Hepatocyte (in vitro differentiated cells): ENCODE data around the gene ZBP1.

Experiments
- EZH2 ChIP-seq: fragments of 200-600 bp; sonication (generic); IDR thresholded peaks from 2 replicates; pipeline ENCODE4 v1.6.1; 2016; ENCODE audit warnings: antibody characterized with exemption, mild to moderate bottlenecking, borderline replicate concordance
- TF ChIP-seq, protein P1 (sequence below): fragments of 200-600 bp; sonication (generic); IDR thresholded peaks from 2 replicates; pipeline ENCODE4 v1.5.1; 2016; ENCODE audit warnings: antibody characterized with exemption, mild to moderate bottlenecking; ENCODE audit not compliant: poor library complexity

DNA sequence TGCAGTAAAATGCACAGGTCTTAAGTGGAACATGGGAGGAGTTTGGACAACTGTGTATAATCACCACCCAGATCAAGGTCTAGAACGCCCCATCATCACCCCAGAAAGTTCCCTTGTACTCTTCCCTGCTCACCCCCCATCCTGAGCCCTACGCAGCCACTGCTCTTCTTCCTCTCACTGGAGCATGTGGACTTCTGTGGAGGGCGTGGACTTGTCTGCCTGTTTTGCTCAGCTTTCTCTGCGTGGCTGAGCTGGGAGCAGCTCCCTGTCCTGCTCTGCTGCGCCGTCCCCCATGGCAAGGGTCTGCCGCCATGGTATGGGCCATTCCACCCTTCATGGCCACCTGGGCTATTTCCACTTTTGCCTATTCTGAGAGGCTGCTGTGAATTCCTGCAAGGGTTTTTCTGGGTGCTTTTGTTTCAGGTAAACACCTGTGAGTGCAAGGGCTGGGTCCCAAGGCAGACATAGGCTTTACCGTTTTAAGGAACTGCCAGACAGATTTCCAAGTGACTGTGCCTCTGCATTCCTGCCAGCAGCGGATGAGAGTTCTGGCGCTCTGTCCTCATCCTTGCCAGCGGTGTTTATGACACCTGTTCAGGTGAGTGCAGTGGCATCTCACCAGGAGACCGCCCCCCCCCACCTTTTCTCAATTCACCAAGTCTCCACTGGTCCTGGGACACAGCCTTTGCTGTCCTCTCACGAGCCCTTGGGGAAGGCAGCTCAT, 39.6 kb downstream of the ZBP1 start:
- TF ChIP-seq, protein P1, sequence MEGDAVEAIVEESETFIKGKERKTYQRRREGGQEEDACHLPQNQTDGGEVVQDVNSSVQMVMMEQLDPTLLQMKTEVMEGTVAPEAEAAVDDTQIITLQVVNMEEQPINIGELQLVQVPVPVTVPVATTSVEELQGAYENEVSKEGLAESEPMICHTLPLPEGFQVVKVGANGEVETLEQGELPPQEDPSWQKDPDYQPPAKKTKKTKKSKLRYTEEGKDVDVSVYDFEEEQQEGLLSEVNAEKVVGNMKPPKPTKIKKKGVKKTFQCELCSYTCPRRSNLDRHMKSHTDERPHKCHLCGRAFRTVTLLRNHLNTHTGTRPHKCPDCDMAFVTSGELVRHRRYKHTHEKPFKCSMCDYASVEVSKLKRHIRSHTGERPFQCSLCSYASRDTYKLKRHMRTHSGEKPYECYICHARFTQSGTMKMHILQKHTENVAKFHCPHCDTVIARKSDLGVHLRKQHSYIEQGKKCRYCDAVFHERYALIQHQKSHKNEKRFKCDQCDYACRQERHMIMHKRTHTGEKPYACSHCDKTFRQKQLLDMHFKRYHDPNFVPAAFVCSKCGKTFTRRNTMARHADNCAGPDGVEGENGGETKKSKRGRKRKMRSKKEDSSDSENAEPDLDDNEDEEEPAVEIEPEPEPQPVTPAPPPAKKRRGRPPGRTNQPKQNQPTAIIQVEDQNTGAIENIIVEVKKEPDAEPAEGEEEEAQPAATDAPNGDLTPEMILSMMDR = no peak
- no peak for TF ChIP-seq EZH2
